SIG-M5 treated with dmso at 0.1 percent for 504 hours (cell line): Measurements from ENCODE around the gene SCAMP3.

Experiments
- DNase-seq: peaks from one replicate; lab custom pipeline; 2025; ENCODE audit not compliant: unreplicated experiment; lab: John Stamatoyannopoulos, UW

Gene SCAMP3

GRCh38 chr1:155207806-155208540 lies 54.2 kb downstream of the SCAMP3 start, which contains the start of gene THBS3:
TSS of gene THBS3 (minus strand) at chr1:155207897. CDS start at chr1:155207876, 21 bp downstream.
- no peak for DNase-seq

- DNase-seq = peak; percentile 86
These were observed 55.0 kb downstream of the SCAMP3 start for GRCh38 chr1:155206891-155207805.
